Endothelial cell of umbilical vein (primary cell): ENCODE results near the gene PPP2R5D. TPM values are rescaled to one million over a fixed set of nuclear protein-coding genes. Genes with fewer than 3 reads are reported as not detected.
A peak's percentile ranks its signal among the peaks of the same experiment; 100 is the strongest.

Experiments
- BruUV-seq: library from RNA; stranded (reverse); fragments of 400-500 nt; replicated peaks from 2 replicates; lab custom pipeline; 2021; lab: Mats Ljungman, UMichigan
- CTCF ChIA-PET: fragments of 300-600, 350-600 bp; sonication (Branson Sonifier 250); formaldehyde crosslinking; loops from one replicate; lab custom pipeline; 2021; ENCODE audit warnings: antibody characterized with exemption, inconsistent platforms; lab: Charles Lee
- POLR2A ChIA-PET: fragments of 300-600, 350-600 bp; sonication (Branson Sonifier 250); formaldehyde crosslinking; loops from one replicate; lab custom pipeline; 2021; ENCODE audit warnings: antibody characterized with exemption, inconsistent platforms; lab: Charles Lee
- DNase-seq: peaks from one replicate; pipeline ENCODE4 v3.0.0-alpha.2; 2011; ENCODE audit warnings: low read depth, low spot score
- FAIRE-seq: peaks from 2 replicates; lab custom pipeline; 2011; peaks lifted over from hg19 to GRCh38; lab: Jason Lieb, UNC
- H2AFZ ChIP-seq: 2 replicates; pipeline ENCODE4 v1.6.0; 2012; ENCODE audit warnings: low read depth, low read length, control low read depth, inconsistent platforms
- H3K27ac ChIP-seq: 2 replicates; pipeline ENCODE4 v1.5.1; 2011; ENCODE audit warnings: low read depth, mild to moderate bottlenecking, control low read depth, low read length, moderate library complexity; ENCODE audit not compliant: insufficient read depth
- H3K27me3 ChIP-seq, 2 experiments: 2 replicates each; pipeline versions ENCODE4 v1.6.0 to v1.6.1; 2011; ENCODE audit warnings: low read length in 2 of 2, mixed read lengths in 1 of 2; ENCODE audit not compliant: control insufficient read depth in 2 of 2, insufficient read depth in 2 of 2
- H3K36me3 ChIP-seq, 2 experiments: 2 replicates in 1 of 2; 3 replicates in 1 of 2; pipeline ENCODE4 v1.5.1; 2011; ENCODE audit warnings: low read length in 2 of 2, mild to moderate bottlenecking in 1 of 2, moderate library complexity in 1 of 2; ENCODE audit not compliant: control insufficient read depth in 2 of 2, insufficient read depth in 2 of 2; ENCODE audit errors: extremely low read depth in 1 of 2
- H3K4me1 ChIP-seq: 3 replicates; pipeline ENCODE4 v1.5.1; 2011; ENCODE audit warnings: mild to moderate bottlenecking, low read length; ENCODE audit not compliant: control insufficient read depth, insufficient read depth; ENCODE audit errors: extremely low read depth
- H3K4me2 ChIP-seq: 2 replicates; pipeline ENCODE4 v1.6.1; 2011; ENCODE audit warnings: low read length, control low read depth, mixed read lengths; ENCODE audit not compliant: insufficient read depth
- H3K4me3 ChIP-seq, 3 experiments: fragments of 200-600 bp in 1 of 3; sonication (generic), shearing (Covaris generic) in 1 of 3; replicated peaks in 1 of 3; 2 replicates each; pipeline ENCODE4 v1.5.1; 2011 to 2016; ENCODE audit warnings: control low read depth in 3 of 3, low read length in 3 of 3, mild to moderate bottlenecking in 2 of 3, inconsistent platforms in 1 of 3, low read depth in 1 of 3, moderate library complexity in 1 of 3; ENCODE audit not compliant: insufficient read depth in 1 of 3
- H3K79me2 ChIP-seq: 2 replicates; pipeline ENCODE4 v1.6.0; 2012; ENCODE audit warnings: low read length, inconsistent platforms; ENCODE audit not compliant: control insufficient read depth, insufficient read depth
- H3K9ac ChIP-seq: replicated peaks from 2 replicates; pipeline ENCODE3; 2011; ENCODE audit warnings: low read length, control low read depth; ENCODE audit not compliant: insufficient read depth; ENCODE audit errors: extremely low read depth
- H3K9me1 ChIP-seq: replicated peaks from 3 replicates; pipeline ENCODE4 v1.6.0; 2011; ENCODE audit warnings: mild to moderate bottlenecking, low read length; ENCODE audit not compliant: control insufficient read depth, insufficient read depth; ENCODE audit errors: extremely low read depth
- H3K9me3 ChIP-seq: replicated peaks from 2 replicates; pipeline ENCODE4 v1.5.1; 2012; ENCODE audit warnings: low read length, inconsistent platforms; ENCODE audit not compliant: control insufficient read depth, insufficient read depth
- H4K20me1 ChIP-seq: replicated peaks from 2 replicates; pipeline ENCODE3; 2011; ENCODE audit warnings: mild to moderate bottlenecking, low read length; ENCODE audit not compliant: control insufficient read depth, insufficient read depth; ENCODE audit errors: extremely low read depth
- EZH2 ChIP-seq: IDR thresholded peaks from 2 replicates; pipeline ENCODE4 v1.6.1; 2012; ENCODE audit warnings: borderline replicate concordance, low read depth, mild to moderate bottlenecking, moderate library complexity, low read length, inconsistent platforms; ENCODE audit not compliant: severe bottlenecking
- FOS ChIP-seq: IDR thresholded peaks from 2 replicates; pipeline ENCODE4 v1.6.1; 2011; ENCODE audit warnings: mild to moderate bottlenecking, low read length, moderate library complexity, borderline replicate concordance; ENCODE audit not compliant: insufficient read depth
- GATA2 ChIP-seq: IDR thresholded peaks from 2 replicates; pipeline ENCODE4 v1.7.0; 2011; ENCODE audit warnings: low read depth, mild to moderate bottlenecking, moderate library complexity, mixed read lengths, low read length; ENCODE audit not compliant: insufficient read length, insufficient read depth
- JUN ChIP-seq: IDR thresholded peaks from 2 replicates; pipeline ENCODE4 v1.6.1; 2011; ENCODE audit warnings: borderline replicate concordance, low read depth; ENCODE audit not compliant: insufficient read length, insufficient read depth
- MAX ChIP-seq: IDR thresholded peaks from 2 replicates; pipeline ENCODE4 v1.6.1; 2011; ENCODE audit not compliant: insufficient read depth, insufficient read length
- MYC ChIP-seq: IDR thresholded peaks from one replicate; pipeline ENCODE4 v1.6.1; 2011; ENCODE audit warnings: mild to moderate bottlenecking, low read depth, low read length
- POLR2A ChIP-seq: IDR thresholded peaks from 2 replicates; pipeline ENCODE4 v1.6.1; 2012; ENCODE audit warnings: low read depth, mild to moderate bottlenecking, control low read depth, low read length
- POLR2AphosphoS5 ChIP-seq: IDR thresholded peaks from 2 replicates; pipeline ENCODE4 v1.6.1; 2012; ENCODE audit warnings: low read depth, mild to moderate bottlenecking, control low read depth, low read length, moderate library complexity; ENCODE audit not compliant: insufficient read depth
- dilution Hi-C: fragments of 300-500 bp; cut with MboI; formaldehyde crosslinking; loops from one replicate; pipeline ENCODE4 v1.15.0; 2019; ENCODE audit warnings: low sequenced_read_pairs; ENCODE audit not compliant: extremely low pct_ligation_motif_present
- intact Hi-C: fragments of 100-400 bp; cut with micrococcal nuclease; formaldehyde crosslinking; loops from one replicate; pipeline ENCODE4 v1.10.0; 2022
- polyA plus RNA-seq, 4 experiments: library from polyadenylated mRNA; depleted of rRNA in 3 of 4; stranded (reverse) in 3 of 4; unstranded in 1 of 4; fragments of >200 nt; gene quantifications; 2 replicates each; pipeline versions ENCODE4 v1.2.1 to v1.2.3, GENCODE V29; 2011 to 2012; ENCODE audit warnings: missing spikeins in 1 of 4
- total RNA-seq: library from RNA; stranded (reverse); gene quantifications from 2 replicates; pipeline ENCODE4 v1.2.3, GENCODE V29; 2021
- TF ChIP-seq, protein P1 (sequence below), 2 donors: IDR thresholded peaks; 1 replicate in 1 of 2; 2 replicates in 1 of 2; pipeline ENCODE4 v1.5.1; 2011; ENCODE audit warnings: low read length in 2 of 2, mild to moderate bottlenecking in 2 of 2, moderate library complexity in 2 of 2, control low read depth in 1 of 2, inconsistent platforms in 1 of 2, low read depth in 1 of 2; ENCODE audit not compliant: insufficient read depth in 1 of 2; ENCODE audit errors: extremely low read depth in 1 of 2

Gene PPP2R5D
- total and polyA plus RNA-seq, 2 donors (not counting 3 experiments of a cell fraction or from before 2014, with no cell fraction given): 45.5 to 60.2 TPM

GRCh38 chr6:42978839-42979522, 5.4 kb upstream of the PPP2R5D start, which contains the start of gene PEX6:
Gene PEX6 (minus strand): TSS chr6:42979181. CDS start chr6:42979150, 31 bp downstream.
- Histone ChIP-seq H3K27me3 (no peaks in the 10 kb centered on the region), H3K36me3 (no peaks in the 10 kb centered on the region), H3K9me1 (no peaks in the 10 kb centered on the region), H3K4me3 (peak within 1 kb of the TSS; percentile 62 to 74 (median 72)), H3K79me2 (peaks cover 12% of the 10 kb centered on the region), H3K27ac (peak within 1 kb of the TSS; percentile 58), H3K4me1 (peaks cover 28% of the 10 kb centered on the region), H2AFZ (peak within 1 kb of the TSS; percentile 93), H3K4me2 (peak within 1 kb of the TSS; percentile 87), H3K9ac (peak within 1 kb of the TSS; percentile 66), H3K9me3 (no peaks in the 10 kb centered on the region), H4K20me1 (no peaks in the 10 kb centered on the region)
- ChIA-PET POLR2A (interaction anchor here (1.4 kb wide), 1 partner anchor 35 kb away, joined by 6 read pairs; the partner anchor contains the start of genes KLHDC3 and MEA1), CTCF (interaction anchor here (0.8 to 2.0 kb wide), 7 partner anchors 12 to 165 kb away, joined by 3 to 12 read pairs (median 5); partner anchors contain the start of genes CNPY3, CUL7, KLC4 and KLHDC3)
- peak; percentile 94 for FAIRE-seq
- intact Hi-C loops: loop anchor here (1.0 to 2.0 kb wide), 3 partner anchors 18 to 50 kb away; partner anchors contain the start of genes CNPY3, GNMT and KLHDC3
- TF ChIP-seq MAX (no peak), MYC (no peak), GATA2 (no peak), JUN (no peak), POLR2AphosphoS5 (peak; percentile 90), POLR2A (peak; percentile 83), EZH2 (no peak), FOS (no peak)
- TF ChIP-seq, protein P1, sequence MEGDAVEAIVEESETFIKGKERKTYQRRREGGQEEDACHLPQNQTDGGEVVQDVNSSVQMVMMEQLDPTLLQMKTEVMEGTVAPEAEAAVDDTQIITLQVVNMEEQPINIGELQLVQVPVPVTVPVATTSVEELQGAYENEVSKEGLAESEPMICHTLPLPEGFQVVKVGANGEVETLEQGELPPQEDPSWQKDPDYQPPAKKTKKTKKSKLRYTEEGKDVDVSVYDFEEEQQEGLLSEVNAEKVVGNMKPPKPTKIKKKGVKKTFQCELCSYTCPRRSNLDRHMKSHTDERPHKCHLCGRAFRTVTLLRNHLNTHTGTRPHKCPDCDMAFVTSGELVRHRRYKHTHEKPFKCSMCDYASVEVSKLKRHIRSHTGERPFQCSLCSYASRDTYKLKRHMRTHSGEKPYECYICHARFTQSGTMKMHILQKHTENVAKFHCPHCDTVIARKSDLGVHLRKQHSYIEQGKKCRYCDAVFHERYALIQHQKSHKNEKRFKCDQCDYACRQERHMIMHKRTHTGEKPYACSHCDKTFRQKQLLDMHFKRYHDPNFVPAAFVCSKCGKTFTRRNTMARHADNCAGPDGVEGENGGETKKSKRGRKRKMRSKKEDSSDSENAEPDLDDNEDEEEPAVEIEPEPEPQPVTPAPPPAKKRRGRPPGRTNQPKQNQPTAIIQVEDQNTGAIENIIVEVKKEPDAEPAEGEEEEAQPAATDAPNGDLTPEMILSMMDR (IDR thresholded peaks at IDR 0.05; ENCODE audit: extremely low read depth in 1 of 2, insufficient read depth in 1 of 2, low read depth in 1 of 2, low read length in 2 of 2): no peak
- dilution Hi-C loops: no loop called here
- BruUV-seq: no TSS peak
- DNase-seq: peak; percentile 83
